Measurements from ENCODE around the gene RNF151. TPM values are rescaled to one million over a fixed set of nuclear protein-coding genes. Genes with fewer than 3 reads are reported as not detected.

Gene RNF151
- total and polyA plus RNA-seq, 2 of the 13 experiments (the other 11 are each of a cell fraction or from before 2014, with no cell fraction given), result not detected

- TF ChIP-seq FOXJ3 (CRISPR knock-in tag; IDR thresholded peaks at IDR 0.05; ENCODE audit: borderline replicate concordance) (no peak), PCBP2 (optimal IDR thresholded peaks at IDR 0.05; ENCODE audit: low read depth, low read length, poor library complexity, severe bottlenecking) (no peak), SP2 (CRISPR knock-in tag; IDR thresholded peaks at IDR 0.05) (peak; percentile 51; the same call in 1 of the 2 replicates), RNF2 (conservative IDR thresholded peaks at IDR 0.05; ENCODE audit: low read depth) (0 out of 2 replicates have a peak, but pooled peaks have one; percentile 50), ZNF264 (CRISPR knock-in tag; IDR thresholded peaks at IDR 0.05) (peak; percentile 52; the same call in 1 of the 2 replicates), ZBTB20 (CRISPR knock-in tag; IDR thresholded peaks at IDR 0.05; ENCODE audit: borderline replicate concordance, low read depth) (peak; percentile 44; the same call in 1 of the 2 replicates), ZHX2 (IDR thresholded peaks at IDR 0.05; ENCODE audit: low read depth) (no peak), ZHX2 (CRISPR knock-in tag; IDR thresholded peaks at IDR 0.05; ENCODE audit: borderline replicate concordance) (0 out of 2 replicates have a peak, but pooled peaks have one; percentile 33), ZNF749 (CRISPR knock-in tag; IDR thresholded peaks at IDR 0.05; ENCODE audit: borderline replicate concordance) (no peak), ATAD3A (CRISPR knock-in tag; IDR thresholded peaks at IDR 0.05) (0 out of 2 replicates have a peak, but pooled peaks have one; percentile 16), NR1H2 (CRISPR knock-in tag; IDR thresholded peaks at IDR 0.05; ENCODE audit: borderline replicate concordance, low read depth) (0 out of 2 replicates have a peak, but pooled peaks have one; percentile 13), ZNF589 (CRISPR knock-in tag; conservative IDR thresholded peaks at IDR 0.05) (peak; percentile 57; the same call in 1 of the 2 replicates), PLRG1 (conservative IDR thresholded peaks at IDR 0.05) (no peak)
- TF ChIP-seq, protein P1, sequence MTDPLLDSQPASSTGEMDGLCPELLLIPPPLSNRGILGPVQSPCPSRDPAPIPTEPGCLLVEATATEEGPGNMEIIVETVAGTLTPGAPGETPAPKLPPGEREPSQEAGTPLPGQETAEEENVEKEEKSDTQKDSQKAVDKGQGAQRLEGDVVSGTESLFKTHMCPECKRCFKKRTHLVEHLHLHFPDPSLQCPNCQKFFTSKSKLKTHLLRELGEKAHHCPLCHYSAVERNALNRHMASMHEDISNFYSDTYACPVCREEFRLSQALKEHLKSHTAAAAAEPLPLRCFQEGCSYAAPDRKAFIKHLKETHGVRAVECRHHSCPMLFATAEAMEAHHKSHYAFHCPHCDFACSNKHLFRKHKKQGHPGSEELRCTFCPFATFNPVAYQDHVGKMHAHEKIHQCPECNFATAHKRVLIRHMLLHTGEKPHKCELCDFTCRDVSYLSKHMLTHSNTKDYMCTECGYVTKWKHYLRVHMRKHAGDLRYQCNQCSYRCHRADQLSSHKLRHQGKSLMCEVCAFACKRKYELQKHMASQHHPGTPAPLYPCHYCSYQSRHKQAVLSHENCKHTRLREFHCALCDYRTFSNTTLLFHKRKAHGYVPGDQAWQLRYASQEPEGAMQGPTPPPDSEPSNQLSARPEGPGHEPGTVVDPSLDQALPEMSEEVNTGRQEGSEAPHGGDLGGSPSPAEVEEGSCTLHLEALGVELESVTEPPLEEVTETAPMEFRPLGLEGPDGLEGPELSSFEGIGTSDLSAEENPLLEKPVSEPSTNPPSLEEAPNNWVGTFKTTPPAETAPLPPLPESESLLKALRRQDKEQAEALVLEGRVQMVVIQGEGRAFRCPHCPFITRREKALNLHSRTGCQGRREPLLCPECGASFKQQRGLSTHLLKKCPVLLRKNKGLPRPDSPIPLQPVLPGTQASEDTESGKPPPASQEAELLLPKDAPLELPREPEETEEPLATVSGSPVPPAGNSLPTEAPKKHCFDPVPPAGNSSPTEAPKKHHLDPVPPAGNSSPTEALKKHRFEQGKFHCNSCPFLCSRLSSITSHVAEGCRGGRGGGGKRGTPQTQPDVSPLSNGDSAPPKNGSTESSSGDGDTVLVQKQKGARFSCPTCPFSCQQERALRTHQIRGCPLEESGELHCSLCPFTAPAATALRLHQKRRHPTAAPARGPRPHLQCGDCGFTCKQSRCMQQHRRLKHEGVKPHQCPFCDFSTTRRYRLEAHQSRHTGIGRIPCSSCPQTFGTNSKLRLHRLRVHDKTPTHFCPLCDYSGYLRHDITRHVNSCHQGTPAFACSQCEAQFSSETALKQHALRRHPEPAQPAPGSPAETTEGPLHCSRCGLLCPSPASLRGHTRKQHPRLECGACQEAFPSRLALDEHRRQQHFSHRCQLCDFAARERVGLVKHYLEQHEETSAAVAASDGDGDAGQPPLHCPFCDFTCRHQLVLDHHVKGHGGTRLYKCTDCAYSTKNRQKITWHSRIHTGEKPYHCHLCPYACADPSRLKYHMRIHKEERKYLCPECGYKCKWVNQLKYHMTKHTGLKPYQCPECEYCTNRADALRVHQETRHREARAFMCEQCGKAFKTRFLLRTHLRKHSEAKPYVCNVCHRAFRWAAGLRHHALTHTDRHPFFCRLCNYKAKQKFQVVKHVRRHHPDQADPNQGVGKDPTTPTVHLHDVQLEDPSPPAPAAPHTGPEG (CRISPR knock-in tag; IDR thresholded peaks at IDR 0.05), result peak; percentile 73; the same call in 1 of the 2 replicates
- TF ChIP-seq, protein P2, sequence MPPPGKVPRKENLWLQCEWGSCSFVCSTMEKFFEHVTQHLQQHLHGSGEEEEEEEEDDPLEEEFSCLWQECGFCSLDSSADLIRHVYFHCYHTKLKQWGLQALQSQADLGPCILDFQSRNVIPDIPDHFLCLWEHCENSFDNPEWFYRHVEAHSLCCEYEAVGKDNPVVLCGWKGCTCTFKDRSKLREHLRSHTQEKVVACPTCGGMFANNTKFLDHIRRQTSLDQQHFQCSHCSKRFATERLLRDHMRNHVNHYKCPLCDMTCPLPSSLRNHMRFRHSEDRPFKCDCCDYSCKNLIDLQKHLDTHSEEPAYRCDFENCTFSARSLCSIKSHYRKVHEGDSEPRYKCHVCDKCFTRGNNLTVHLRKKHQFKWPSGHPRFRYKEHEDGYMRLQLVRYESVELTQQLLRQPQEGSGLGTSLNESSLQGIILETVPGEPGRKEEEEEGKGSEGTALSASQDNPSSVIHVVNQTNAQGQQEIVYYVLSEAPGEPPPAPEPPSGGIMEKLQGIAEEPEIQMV (CRISPR knock-in tag; IDR thresholded peaks at IDR 0.05; ENCODE audit: low read depth), result peak; percentile 87; the same call in 1 of the 2 replicates
Measured at GRCh38 chr16:1959269-1960039, 7.2 kb upstream of the RNF151 start, which contains the start of gene NDUFB10 (continued).

Measured in HepG2 (cell line).